Measurements from ENCODE around the gene TMEM62.

Gene TMEM62

DNA sequence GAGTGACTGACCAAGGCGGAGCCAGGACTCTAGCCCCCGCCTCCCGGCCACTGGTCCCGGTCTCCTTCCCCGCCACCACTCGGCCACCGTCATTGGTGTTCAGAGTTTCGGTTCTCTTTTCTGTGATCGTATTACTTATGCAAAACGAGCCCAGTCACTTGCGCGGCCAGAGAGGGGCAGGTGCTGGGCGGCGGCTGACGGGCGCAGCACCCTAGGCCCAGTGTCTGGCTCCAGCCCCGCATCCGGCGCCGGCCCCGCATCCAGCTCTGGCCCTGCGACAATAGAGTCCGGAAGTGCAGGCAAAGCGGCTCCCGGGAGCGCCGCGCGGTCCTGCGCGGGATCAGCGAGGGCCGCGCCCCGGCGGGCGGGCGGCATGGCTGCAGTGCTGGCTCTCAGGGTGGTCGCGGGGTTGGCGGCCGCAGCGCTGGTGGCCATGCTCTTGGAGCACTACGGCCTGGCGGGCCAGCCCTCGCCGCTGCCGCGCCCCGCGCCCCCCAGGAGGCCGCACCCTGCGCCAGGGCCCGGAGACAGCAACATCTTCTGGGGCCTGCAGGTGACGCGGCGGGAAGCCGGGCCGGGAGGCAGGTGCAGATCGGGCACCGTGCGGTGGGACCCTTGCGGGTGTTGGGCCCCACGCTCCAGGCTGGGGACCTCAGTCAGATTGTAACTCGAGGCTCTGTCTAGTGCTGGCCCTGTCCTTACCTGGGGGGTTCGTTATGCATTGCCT is at the start of gene TMEM62:
TMEM62 (plus strand) TSS at position 157 of the 727 bp plus-strand sequence; CDS start at position 374, 217 bp downstream.
- TF ChIP-seq, protein P1, sequence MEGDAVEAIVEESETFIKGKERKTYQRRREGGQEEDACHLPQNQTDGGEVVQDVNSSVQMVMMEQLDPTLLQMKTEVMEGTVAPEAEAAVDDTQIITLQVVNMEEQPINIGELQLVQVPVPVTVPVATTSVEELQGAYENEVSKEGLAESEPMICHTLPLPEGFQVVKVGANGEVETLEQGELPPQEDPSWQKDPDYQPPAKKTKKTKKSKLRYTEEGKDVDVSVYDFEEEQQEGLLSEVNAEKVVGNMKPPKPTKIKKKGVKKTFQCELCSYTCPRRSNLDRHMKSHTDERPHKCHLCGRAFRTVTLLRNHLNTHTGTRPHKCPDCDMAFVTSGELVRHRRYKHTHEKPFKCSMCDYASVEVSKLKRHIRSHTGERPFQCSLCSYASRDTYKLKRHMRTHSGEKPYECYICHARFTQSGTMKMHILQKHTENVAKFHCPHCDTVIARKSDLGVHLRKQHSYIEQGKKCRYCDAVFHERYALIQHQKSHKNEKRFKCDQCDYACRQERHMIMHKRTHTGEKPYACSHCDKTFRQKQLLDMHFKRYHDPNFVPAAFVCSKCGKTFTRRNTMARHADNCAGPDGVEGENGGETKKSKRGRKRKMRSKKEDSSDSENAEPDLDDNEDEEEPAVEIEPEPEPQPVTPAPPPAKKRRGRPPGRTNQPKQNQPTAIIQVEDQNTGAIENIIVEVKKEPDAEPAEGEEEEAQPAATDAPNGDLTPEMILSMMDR (conservative IDR thresholded peaks at IDR 0.05; ENCODE audit: low read length): no peak
- peak; percentile 47 for DNase-seq (ENCODE audit: low read depth)
- H3K4me3 ChIP-seq (ENCODE audit: low read length): peak within 1 kb of the TSS; percentile 78

DNA sequence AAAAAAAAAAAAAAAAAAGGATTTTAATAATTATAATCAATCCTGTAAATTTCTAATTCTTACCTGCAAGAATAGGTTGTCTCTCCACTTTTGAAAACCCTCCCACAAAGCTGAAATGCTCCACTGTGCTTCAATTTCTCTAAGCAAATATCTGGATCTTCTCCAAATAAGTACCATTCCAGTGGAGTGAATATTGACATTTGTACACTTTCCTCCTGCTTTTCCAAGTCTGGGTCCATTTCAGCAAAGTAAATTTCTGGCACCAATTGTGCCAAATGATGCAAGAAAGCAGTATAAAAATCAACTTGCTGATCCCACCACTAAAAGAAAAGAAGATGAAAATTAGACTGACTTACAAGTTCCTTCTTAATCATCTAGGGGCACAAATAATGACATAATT is 47.5 kb upstream of the TMEM62 start:
- H3K4me3 ChIP-seq (ENCODE audit: low read length): no peak overlapping the region
- DNase-seq (ENCODE audit: low read depth): peak; percentile 61
- TF ChIP-seq, protein P1 (conservative IDR thresholded peaks at IDR 0.05; ENCODE audit: low read length): no peak

DNA sequence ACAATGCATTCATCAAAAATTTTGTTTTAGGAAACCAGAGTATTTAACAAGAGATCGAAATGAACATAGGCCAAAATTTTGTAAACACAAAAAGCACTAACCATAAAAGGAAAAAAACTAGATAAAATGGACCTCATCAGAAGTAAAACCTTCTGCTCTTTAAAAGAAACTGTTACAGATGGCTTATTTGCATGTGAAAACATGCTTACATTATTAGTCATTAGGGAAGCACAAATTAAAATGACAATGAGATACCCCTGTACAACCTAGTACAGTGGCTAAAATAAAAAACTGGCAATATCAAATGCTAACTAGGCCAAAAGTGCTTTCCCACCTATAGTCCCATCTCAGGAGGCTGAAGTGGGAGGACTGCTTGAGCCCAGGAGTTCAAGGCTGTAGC is 46.8 kb upstream of the TMEM62 start:
- TF ChIP-seq, protein P1 (conservative IDR thresholded peaks at IDR 0.05; ENCODE audit: low read length): no peak
- H3K4me3 ChIP-seq (ENCODE audit: low read length): no peak overlapping the region
- DNase-seq (ENCODE audit: low read depth): peak; percentile 35

DNA sequence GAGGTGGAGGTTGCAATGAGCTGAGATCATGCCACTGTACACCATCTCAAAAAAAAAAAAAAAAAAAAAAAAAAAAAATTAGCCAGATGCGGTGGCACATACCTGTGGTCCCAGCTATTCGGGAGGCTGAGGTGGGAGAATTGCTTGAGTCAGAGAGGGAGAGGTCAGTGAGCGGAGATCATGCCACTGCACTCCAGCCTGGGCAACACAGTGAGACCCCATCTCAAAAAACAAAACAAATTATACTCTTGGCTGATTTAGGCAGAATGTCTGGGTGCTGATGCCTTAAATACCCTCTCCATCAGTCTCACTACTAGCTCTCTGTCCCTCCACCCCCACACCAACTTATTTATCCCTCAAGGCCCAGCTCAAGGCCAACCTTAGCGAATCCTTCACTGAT is 41.5 kb upstream of the TMEM62 start:
- H3K4me3 ChIP-seq (ENCODE audit: low read length): no peak overlapping the region
- TF ChIP-seq, protein P1 (conservative IDR thresholded peaks at IDR 0.05; ENCODE audit: low read length): no peak
- no peak for DNase-seq (ENCODE audit: low read depth)

DNA sequence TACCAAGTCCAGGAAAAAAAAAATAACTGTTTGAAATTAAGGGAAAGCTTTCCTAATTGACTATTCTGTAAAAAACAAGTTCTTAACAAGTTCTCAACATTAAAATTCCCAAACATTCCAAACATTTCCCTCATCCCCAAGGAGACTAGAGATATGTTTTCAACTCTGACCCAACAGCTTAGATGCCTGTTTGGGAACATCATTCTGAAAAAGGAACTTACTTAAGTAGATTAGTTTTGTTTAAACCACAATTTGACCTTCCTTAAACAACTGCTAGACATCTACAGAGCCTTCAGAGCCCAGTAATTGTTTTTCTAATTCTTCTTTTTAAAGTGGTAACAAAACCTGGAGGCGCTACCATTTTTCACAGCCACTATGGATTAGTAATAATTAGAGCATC is 40.4 kb upstream of the TMEM62 start:
- no peak overlapping the region for H3K4me3 ChIP-seq (ENCODE audit: low read length)
- TF ChIP-seq, protein P1 (conservative IDR thresholded peaks at IDR 0.05; ENCODE audit: low read length): no peak
- peak; percentile 72 for DNase-seq (ENCODE audit: low read depth)

DNA sequence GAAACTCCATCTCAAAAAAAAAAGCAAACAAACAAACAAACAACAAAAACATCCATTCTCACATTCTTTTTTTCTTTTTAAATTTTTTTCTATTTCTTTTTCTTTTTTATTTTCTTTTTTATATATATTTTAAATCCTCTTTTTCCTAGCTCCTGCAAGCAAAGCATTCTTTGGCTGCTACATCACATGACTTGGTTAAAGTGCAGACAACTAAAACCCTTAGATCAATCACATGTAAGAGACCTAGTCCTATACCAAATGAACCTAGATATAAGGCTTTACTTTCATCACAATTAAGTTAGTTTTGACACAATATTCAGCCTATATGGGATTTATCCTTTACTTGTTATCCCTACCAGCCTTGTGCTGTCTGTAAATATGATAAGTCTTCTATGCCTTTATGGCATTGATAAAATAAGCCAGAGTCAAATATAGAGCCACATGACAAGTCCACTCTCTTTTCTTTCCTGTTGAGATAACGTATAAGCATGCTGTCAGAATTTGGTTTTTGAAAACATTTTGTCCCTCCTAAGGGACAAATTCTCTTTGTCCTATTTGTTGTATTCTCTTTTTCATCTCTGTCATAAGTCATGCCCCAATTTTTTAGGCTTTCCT is 38.9 kb upstream of the TMEM62 start:
- H3K4me3 ChIP-seq (ENCODE audit: low read length): no peak overlapping the region
- TF ChIP-seq, protein P1 (conservative IDR thresholded peaks at IDR 0.05; ENCODE audit: low read length): no peak
- no peak for DNase-seq (ENCODE audit: low read depth)

DNA sequence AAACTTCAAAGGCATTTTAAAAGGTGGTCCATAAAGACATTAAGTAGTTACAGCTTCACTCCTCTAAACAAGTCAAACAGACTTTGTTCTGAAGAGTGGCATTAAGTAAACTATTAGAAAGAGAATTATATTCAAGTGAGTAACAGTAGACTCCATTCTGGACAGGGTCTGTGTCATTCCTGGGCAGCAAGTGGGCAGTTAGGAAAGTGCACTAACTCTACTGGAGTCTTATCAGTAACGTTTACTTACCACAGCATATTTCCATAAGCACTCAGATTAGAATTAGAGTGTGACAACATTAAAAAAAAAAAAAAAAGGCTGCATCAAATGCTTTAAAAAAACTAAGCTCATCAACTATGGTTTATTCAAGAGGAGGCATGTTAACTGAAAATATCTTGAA is 38.1 kb upstream of the TMEM62 start:
- no peak overlapping the region for H3K4me3 ChIP-seq (ENCODE audit: low read length)
- DNase-seq (ENCODE audit: low read depth): no peak
- TF ChIP-seq, protein P1 (conservative IDR thresholded peaks at IDR 0.05; ENCODE audit: low read length): no peak

Measured in AG10803 (cell line).